ENCODE measurements around the gene MICU1. TPM values are rescaled to one million over a fixed set of nuclear protein-coding genes. Genes with fewer than 3 reads are reported as not detected.

The MICU1 gene
- polyA plus RNA-seq, 1 of the 3 experiments (the other 2 are of a cell fraction) = 24.6 TPM

- no peaks in the 10 kb centered on the region for H3K4me1 ChIP-seq (ENCODE audit: control insufficient read depth in 1 of 2, insufficient read depth in 2 of 2, low read depth in 1 of 2, low read length in 1 of 2)
- H3K9me2 ChIP-seq = no peaks in the 10 kb centered on the region
- ChIA-PET POLR2A (no interaction called here), CTCF (no interaction called here)
- DNase-seq = no peak
- H3K9ac ChIP-seq = no peak overlapping the region
- no peak overlapping the region for H3K4me3 ChIP-seq (ENCODE audit: low read depth in 2 of 2, low read length in 1 of 2)
- H3K79me2 ChIP-seq (ENCODE audit: insufficient read depth) = no peaks in the 10 kb centered on the region
- no peaks in the 10 kb centered on the region for H3K9me3 ChIP-seq
- no peaks in the 10 kb centered on the region for H3F3A ChIP-seq (replicated peaks; ENCODE audit: insufficient read depth)
- no peak overlapping the region for H3K4me2 ChIP-seq
- H4K20me1 ChIP-seq (ENCODE audit: insufficient read depth) = no peaks in the 10 kb centered on the region
- no peaks in the 10 kb centered on the region for H3K27me3 ChIP-seq (ENCODE audit: insufficient read depth)
- TF ChIP-seq JUND (IDR thresholded peaks at IDR 0.05) (no peak), CHD2 (IDR thresholded peaks at IDR 0.05; ENCODE audit: low read length, partially characterized antibody) (no peak), NFIC (IDR thresholded peaks at IDR 0.05; ENCODE audit: borderline replicate concordance) (no peak), FOXM1 (IDR thresholded peaks at IDR 0.05; ENCODE audit: low read depth) (no peak), USF1 (IDR thresholded peaks at IDR 0.05; ENCODE audit: borderline replicate concordance, low read depth) (no peak), GATA2 (CRISPR knock-in tag; IDR thresholded peaks at IDR 0.05) (no peak), NRF1 (IDR thresholded peaks at IDR 0.05; ENCODE audit: low read depth, low read length) (no peak)
- TF ChIP-seq, protein P1, sequence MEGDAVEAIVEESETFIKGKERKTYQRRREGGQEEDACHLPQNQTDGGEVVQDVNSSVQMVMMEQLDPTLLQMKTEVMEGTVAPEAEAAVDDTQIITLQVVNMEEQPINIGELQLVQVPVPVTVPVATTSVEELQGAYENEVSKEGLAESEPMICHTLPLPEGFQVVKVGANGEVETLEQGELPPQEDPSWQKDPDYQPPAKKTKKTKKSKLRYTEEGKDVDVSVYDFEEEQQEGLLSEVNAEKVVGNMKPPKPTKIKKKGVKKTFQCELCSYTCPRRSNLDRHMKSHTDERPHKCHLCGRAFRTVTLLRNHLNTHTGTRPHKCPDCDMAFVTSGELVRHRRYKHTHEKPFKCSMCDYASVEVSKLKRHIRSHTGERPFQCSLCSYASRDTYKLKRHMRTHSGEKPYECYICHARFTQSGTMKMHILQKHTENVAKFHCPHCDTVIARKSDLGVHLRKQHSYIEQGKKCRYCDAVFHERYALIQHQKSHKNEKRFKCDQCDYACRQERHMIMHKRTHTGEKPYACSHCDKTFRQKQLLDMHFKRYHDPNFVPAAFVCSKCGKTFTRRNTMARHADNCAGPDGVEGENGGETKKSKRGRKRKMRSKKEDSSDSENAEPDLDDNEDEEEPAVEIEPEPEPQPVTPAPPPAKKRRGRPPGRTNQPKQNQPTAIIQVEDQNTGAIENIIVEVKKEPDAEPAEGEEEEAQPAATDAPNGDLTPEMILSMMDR (IDR thresholded peaks at IDR 0.05) = no peak
- TF ChIP-seq, protein P2, sequence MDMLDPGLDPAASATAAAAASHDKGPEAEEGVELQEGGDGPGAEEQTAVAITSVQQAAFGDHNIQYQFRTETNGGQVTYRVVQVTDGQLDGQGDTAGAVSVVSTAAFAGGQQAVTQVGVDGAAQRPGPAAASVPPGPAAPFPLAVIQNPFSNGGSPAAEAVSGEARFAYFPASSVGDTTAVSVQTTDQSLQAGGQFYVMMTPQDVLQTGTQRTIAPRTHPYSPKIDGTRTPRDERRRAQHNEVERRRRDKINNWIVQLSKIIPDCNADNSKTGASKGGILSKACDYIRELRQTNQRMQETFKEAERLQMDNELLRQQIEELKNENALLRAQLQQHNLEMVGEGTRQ (IDR thresholded peaks at IDR 0.05; ENCODE audit: borderline replicate concordance, low read depth, low read length) = no peak
- TF ChIP-seq, protein P3, sequence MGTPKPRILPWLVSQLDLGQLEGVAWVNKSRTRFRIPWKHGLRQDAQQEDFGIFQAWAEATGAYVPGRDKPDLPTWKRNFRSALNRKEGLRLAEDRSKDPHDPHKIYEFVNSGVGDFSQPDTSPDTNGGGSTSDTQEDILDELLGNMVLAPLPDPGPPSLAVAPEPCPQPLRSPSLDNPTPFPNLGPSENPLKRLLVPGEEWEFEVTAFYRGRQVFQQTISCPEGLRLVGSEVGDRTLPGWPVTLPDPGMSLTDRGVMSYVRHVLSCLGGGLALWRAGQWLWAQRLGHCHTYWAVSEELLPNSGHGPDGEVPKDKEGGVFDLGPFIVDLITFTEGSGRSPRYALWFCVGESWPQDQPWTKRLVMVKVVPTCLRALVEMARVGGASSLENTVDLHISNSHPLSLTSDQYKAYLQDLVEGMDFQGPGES (IDR thresholded peaks at IDR 0.05; ENCODE audit: low read depth, low read length) = no peak
- no peak overlapping the region for H2AFZ ChIP-seq (ENCODE audit: low read depth)
- WGBS (ENCODE audit: low lambda C conversion rate) = 95% methylated on average over 8 of the region's 8 CpGs
- H3K27ac ChIP-seq (ENCODE audit: low read depth in 2 of 2, low read length in 1 of 2) = no peak overlapping the region
- peaks cover 0 to 4% of the 10 kb centered on the region in 2 experiments for H3K36me3 ChIP-seq (replicated peaks in 1 of 2; ENCODE audit: control insufficient read depth in 1 of 2, insufficient read depth in 2 of 2, low read length in 1 of 2)
Measured at GRCh38 chr10:72517244-72517643, 108.6 kb downstream of the MICU1 start.

GRCh38 chr10:72515455-72515854 is 110.4 kb downstream of the MICU1 start:
- no peak for DNase-seq
- Histone ChIP-seq H3F3A (replicated peaks; ENCODE audit: insufficient read depth) (no peaks in the 10 kb centered on the region), H3K4me2 (no peak overlapping the region), H3K9me2 (no peaks in the 10 kb centered on the region), H2AFZ (ENCODE audit: low read depth) (no peak overlapping the region), H3K4me1 (ENCODE audit: control insufficient read depth in 1 of 2, insufficient read depth in 2 of 2, low read depth in 1 of 2, low read length in 1 of 2) (no peaks in the 10 kb centered on the region), H3K4me3 (ENCODE audit: low read depth in 2 of 2, low read length in 1 of 2) (no peak overlapping the region), H3K9me3 (no peaks in the 10 kb centered on the region), H3K36me3 (replicated peaks in 1 of 2; ENCODE audit: control insufficient read depth in 1 of 2, insufficient read depth in 2 of 2, low read length in 1 of 2) (peaks cover 0 to 4% of the 10 kb centered on the region in 2 experiments), H3K9ac (no peak overlapping the region), H3K79me2 (ENCODE audit: insufficient read depth) (no peaks in the 10 kb centered on the region), H3K27ac (ENCODE audit: low read depth in 2 of 2, low read length in 1 of 2) (no peak overlapping the region), H4K20me1 (ENCODE audit: insufficient read depth) (no peaks in the 10 kb centered on the region), H3K27me3 (ENCODE audit: insufficient read depth) (no peaks in the 10 kb centered on the region)
- no peak for TF ChIP-seq YY1 (IDR thresholded peaks at IDR 0.05; ENCODE audit: low read depth)
- TF ChIP-seq POLR2AphosphoS5 (IDR thresholded peaks at IDR 0.05; ENCODE audit: low read depth, low read length) = no peak
- no peak for TF ChIP-seq FOXM1 (IDR thresholded peaks at IDR 0.05; ENCODE audit: low read depth)
- TF ChIP-seq NRF1 (IDR thresholded peaks at IDR 0.05; ENCODE audit: low read depth, low read length) = no peak
- no peak for TF ChIP-seq RCOR1 (IDR thresholded peaks at IDR 0.05; ENCODE audit: low read length)
- no peak for TF ChIP-seq MAX (IDR thresholded peaks at IDR 0.05; ENCODE audit: low read depth)
- no peak for TF ChIP-seq SIN3A (IDR thresholded peaks at IDR 0.05; ENCODE audit: borderline replicate concordance, low read depth, low read length)
- TF ChIP-seq TAF1 (IDR thresholded peaks at IDR 0.05; ENCODE audit: borderline replicate concordance, low read depth, low read length) = no peak
- WGBS (ENCODE audit: low lambda C conversion rate) = 89% methylated on average over 2 of the region's 2 CpGs
- ChIA-PET POLR2A (no interaction called here), CTCF (interaction anchor here (0.6 kb wide), 1 partner anchor 26 kb away, joined by 3 read pairs; no protein-coding TSS in a partner anchor)
